ENCODE results near the gene CNTROB.
"Not testable (repeated sequence)": the region's sequence is repeated elsewhere in the genome, so short reads cannot be mapped to it uniquely, and the experiment has no call there.

The CNTROB gene

DNA sequence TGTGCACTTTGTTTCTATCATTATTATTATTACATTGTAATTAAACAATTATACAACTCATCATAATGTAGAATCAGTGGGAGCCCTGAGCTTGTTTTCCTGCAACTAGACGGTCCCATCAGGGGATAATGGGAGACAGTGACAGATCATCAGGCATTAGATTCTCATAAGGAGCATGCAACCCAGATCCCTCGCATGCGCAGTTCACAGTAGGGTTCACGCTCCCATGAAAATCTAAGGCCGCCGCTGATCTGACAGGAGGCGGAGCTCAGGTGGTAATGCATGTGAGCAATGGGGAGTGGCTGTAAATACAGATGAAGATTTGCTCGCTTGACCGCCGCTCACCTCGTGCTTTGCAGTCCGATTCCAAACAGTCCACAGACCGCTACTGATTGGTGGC lies 21.3 kb downstream of the CNTROB start:
- not testable (repeated sequence) for H3K4me3 ChIP-seq (ENCODE audit: low read depth in 1 of 2, low read length in 2 of 2); H3K4me1 ChIP-seq (ENCODE audit: control insufficient read depth in 1 of 2, insufficient read depth in 2 of 2, low read length in 2 of 2); H3K27me3 ChIP-seq (ENCODE audit: low read depth, low read length); H3K9me3 ChIP-seq (ENCODE audit: control insufficient read depth in 1 of 2, low read length in 2 of 2); H3K27ac ChIP-seq (ENCODE audit: low read length)
- peaks cover 13 to 14% of the 10 kb centered on the region in 2 donors for H3K36me3 ChIP-seq (ENCODE audit: control insufficient read depth in 1 of 2, insufficient read depth in 2 of 2, low read length in 2 of 2)

GRCh38 chr17:7955414-7956227 lies 23.6 kb downstream of the CNTROB start:
- no peaks in the 10 kb centered on the region for H3K36me3 ChIP-seq (ENCODE audit: control insufficient read depth in 1 of 2, insufficient read depth in 2 of 2, low read length in 2 of 2)
- H3K27ac ChIP-seq (ENCODE audit: low read length) = no peak overlapping the region
- no peaks in the 10 kb centered on the region for H3K27me3 ChIP-seq (ENCODE audit: low read depth, low read length)
- H3K4me3 ChIP-seq (ENCODE audit: low read depth in 1 of 2, low read length in 2 of 2) = no peak overlapping the region
- H3K4me1 ChIP-seq (ENCODE audit: control insufficient read depth in 1 of 2, insufficient read depth in 2 of 2, low read length in 2 of 2) = peaks cover 0 to 7% of the 10 kb centered on the region in 2 donors
- no peaks in the 10 kb centered on the region for H3K9me3 ChIP-seq (ENCODE audit: control insufficient read depth in 1 of 2, low read length in 2 of 2)

GRCh38 chr17:7956228-7956965 lies 24.4 kb downstream of the CNTROB start:
- H3K9me3 ChIP-seq (ENCODE audit: control insufficient read depth in 1 of 2, low read length in 2 of 2) = no peaks in the 10 kb centered on the region
- H3K27me3 ChIP-seq (ENCODE audit: low read depth, low read length) = no peaks in the 10 kb centered on the region

GRCh38 chr17:7959503-7960253 lies 27.7 kb downstream of the CNTROB start:
- H3K27ac ChIP-seq (ENCODE audit: low read length) = no peak overlapping the region
- H3K27me3 ChIP-seq (ENCODE audit: low read depth, low read length) = no peaks in the 10 kb centered on the region
- no peak overlapping the region for H3K4me3 ChIP-seq (ENCODE audit: low read depth in 1 of 2, low read length in 2 of 2)
- H3K36me3 ChIP-seq (ENCODE audit: control insufficient read depth in 1 of 2, insufficient read depth in 2 of 2, low read length in 2 of 2) = no peaks in the 10 kb centered on the region
- peaks cover 0 to 7% of the 10 kb centered on the region in 2 donors for H3K4me1 ChIP-seq (ENCODE audit: control insufficient read depth in 1 of 2, insufficient read depth in 2 of 2, low read length in 2 of 2)
- H3K9me3 ChIP-seq (ENCODE audit: control insufficient read depth in 1 of 2, low read length in 2 of 2) = no peaks in the 10 kb centered on the region

More at GRCh38 chr17:7956228-7956965, 24.4 kb downstream of the CNTROB start:
- peaks cover 0 to 7% of the 10 kb centered on the region in 2 donors for H3K4me1 ChIP-seq (ENCODE audit: control insufficient read depth in 1 of 2, insufficient read depth in 2 of 2, low read length in 2 of 2)
- no peak overlapping the region for H3K27ac ChIP-seq (ENCODE audit: low read length)
- H3K36me3 ChIP-seq (ENCODE audit: control insufficient read depth in 1 of 2, insufficient read depth in 2 of 2, low read length in 2 of 2) = no peaks in the 10 kb centered on the region
- H3K4me3 ChIP-seq (ENCODE audit: low read depth in 1 of 2, low read length in 2 of 2) = no peak overlapping the region

- Histone ChIP-seq H3K27ac (ENCODE audit: low read length) (no peak overlapping the region), H3K9me3 (ENCODE audit: control insufficient read depth in 1 of 2, low read length in 2 of 2) (no peaks in the 10 kb centered on the region), H3K27me3 (ENCODE audit: low read depth, low read length) (no peaks in the 10 kb centered on the region), H3K36me3 (ENCODE audit: control insufficient read depth in 1 of 2, insufficient read depth in 2 of 2, low read length in 2 of 2) (no peaks in the 10 kb centered on the region), H3K4me3 (ENCODE audit: low read depth in 1 of 2, low read length in 2 of 2) (no peak overlapping the region), H3K4me1 (ENCODE audit: control insufficient read depth in 1 of 2, insufficient read depth in 2 of 2, low read length in 2 of 2) (no peaks in the 10 kb centered on the region)
Measured at GRCh38 chr17:7961421-7961820, 29.4 kb downstream of the CNTROB start.

- H3K4me3 ChIP-seq (ENCODE audit: low read depth in 1 of 2, low read length in 2 of 2) = no peak overlapping the region
Measured at GRCh38 chr17:7967751-7968150, 35.7 kb downstream of the CNTROB start.

GRCh38 chr17:7969433-7969832 lies 37.4 kb downstream of the CNTROB start:
- Histone ChIP-seq H3K27ac (ENCODE audit: low read length) (no peak overlapping the region), H3K9me3 (ENCODE audit: control insufficient read depth in 1 of 2, low read length in 2 of 2) (peaks cover 0 to 4% of the 10 kb centered on the region in 2 donors), H3K4me1 (ENCODE audit: control insufficient read depth in 1 of 2, insufficient read depth in 2 of 2, low read length in 2 of 2) (no peaks in the 10 kb centered on the region), H3K27me3 (ENCODE audit: low read depth, low read length) (no peaks in the 10 kb centered on the region), H3K4me3 (ENCODE audit: low read depth in 1 of 2, low read length in 2 of 2) (no peak overlapping the region), H3K36me3 (ENCODE audit: control insufficient read depth in 1 of 2, insufficient read depth in 2 of 2, low read length in 2 of 2) (no peaks in the 10 kb centered on the region)

More at GRCh38 chr17:7967751-7968150, 35.7 kb downstream of the CNTROB start:
- no peaks in the 10 kb centered on the region for H3K27me3 ChIP-seq (ENCODE audit: low read depth, low read length)
- no peak overlapping the region for H3K27ac ChIP-seq (ENCODE audit: low read length)
- H3K36me3 ChIP-seq (ENCODE audit: control insufficient read depth in 1 of 2, insufficient read depth in 2 of 2, low read length in 2 of 2) = no peaks in the 10 kb centered on the region
- H3K9me3 ChIP-seq (ENCODE audit: control insufficient read depth in 1 of 2, low read length in 2 of 2) = no peaks in the 10 kb centered on the region
- H3K4me1 ChIP-seq (ENCODE audit: control insufficient read depth in 1 of 2, insufficient read depth in 2 of 2, low read length in 2 of 2) = no peaks in the 10 kb centered on the region

DNA sequence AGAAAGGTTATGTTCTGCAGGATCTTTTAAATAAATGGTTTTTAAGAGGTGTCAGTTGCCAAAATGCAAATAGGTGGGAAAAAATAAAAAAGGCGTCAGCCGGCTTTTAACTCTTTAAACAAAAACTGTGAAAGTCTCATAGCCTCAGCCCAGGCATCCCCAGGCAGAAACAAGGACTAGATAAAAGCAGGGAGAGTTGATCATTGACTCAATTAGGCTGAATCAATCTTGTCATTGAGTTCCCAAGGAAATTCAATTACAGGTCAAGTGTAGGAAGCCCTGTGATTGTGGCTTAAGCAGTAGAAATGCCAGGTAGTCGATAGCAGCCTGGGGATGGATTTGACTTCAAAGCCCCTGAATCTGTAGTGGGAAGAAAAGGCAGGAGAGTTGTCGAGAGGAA lies 39.6 kb downstream of the CNTROB start:
- Histone ChIP-seq H3K4me3 (ENCODE audit: low read depth in 1 of 2, low read length in 2 of 2) (no peak overlapping the region), H3K4me1 (ENCODE audit: control insufficient read depth in 1 of 2, insufficient read depth in 2 of 2, low read length in 2 of 2) (no peaks in the 10 kb centered on the region), H3K9me3 (ENCODE audit: control insufficient read depth in 1 of 2, low read length in 2 of 2) (peaks cover 9 to 10% of the 10 kb centered on the region in 2 donors), H3K36me3 (ENCODE audit: control insufficient read depth in 1 of 2, insufficient read depth in 2 of 2, low read length in 2 of 2) (no peaks in the 10 kb centered on the region), H3K27ac (ENCODE audit: low read length) (no peak overlapping the region), H3K27me3 (ENCODE audit: low read depth, low read length) (no peaks in the 10 kb centered on the region)

GRCh38 chr17:7972131-7972785 lies 40.3 kb downstream of the CNTROB start:
- Histone ChIP-seq H3K9me3 (ENCODE audit: control insufficient read depth in 1 of 2, low read length in 2 of 2) (peaks cover 9 to 10% of the 10 kb centered on the region in 2 donors), H3K27ac (ENCODE audit: low read length) (no peak overlapping the region), H3K27me3 (ENCODE audit: low read depth, low read length) (no peaks in the 10 kb centered on the region), H3K36me3 (ENCODE audit: control insufficient read depth in 1 of 2, insufficient read depth in 2 of 2, low read length in 2 of 2) (no peaks in the 10 kb centered on the region), H3K4me3 (ENCODE audit: low read depth in 1 of 2, low read length in 2 of 2) (no peak overlapping the region), H3K4me1 (ENCODE audit: control insufficient read depth in 1 of 2, insufficient read depth in 2 of 2, low read length in 2 of 2) (no peaks in the 10 kb centered on the region)

DNA sequence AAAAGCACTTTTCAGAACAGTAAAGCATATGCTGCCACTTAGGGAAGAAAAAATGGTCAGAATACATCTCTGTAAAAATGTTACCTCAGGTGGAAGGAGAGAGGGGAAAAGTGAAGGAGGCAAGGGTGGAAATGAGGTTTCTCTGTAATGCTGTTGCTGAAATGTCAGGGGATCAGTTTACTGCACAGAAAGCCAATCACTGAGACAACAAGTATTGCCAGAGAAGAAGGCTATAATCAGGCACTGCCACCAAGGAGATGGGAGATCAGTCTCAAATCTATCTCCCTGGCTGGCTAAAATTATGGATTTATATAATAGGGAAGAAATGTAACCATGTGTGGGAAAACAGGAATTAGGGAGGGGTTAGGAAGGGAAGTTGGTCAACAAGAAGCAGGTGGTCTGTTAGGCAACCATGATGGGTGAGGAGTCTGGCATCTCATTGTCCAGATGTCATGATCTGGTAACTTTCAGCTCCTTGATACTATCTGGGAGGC lies 42.7 kb downstream of the CNTROB start:
- Histone ChIP-seq H3K27ac (ENCODE audit: low read length) (no peak overlapping the region), H3K4me1 (ENCODE audit: control insufficient read depth in 1 of 2, insufficient read depth in 2 of 2, low read length in 2 of 2) (no peaks in the 10 kb centered on the region), H3K36me3 (ENCODE audit: control insufficient read depth in 1 of 2, insufficient read depth in 2 of 2, low read length in 2 of 2) (no peaks in the 10 kb centered on the region), H3K4me3 (ENCODE audit: low read depth in 1 of 2, low read length in 2 of 2) (no peak overlapping the region), H3K9me3 (ENCODE audit: control insufficient read depth in 1 of 2, low read length in 2 of 2) (peaks cover 9 to 10% of the 10 kb centered on the region in 2 donors), H3K27me3 (ENCODE audit: low read depth, low read length) (no peaks in the 10 kb centered on the region)

Data from muscle layer of duodenum (tissue), 2 donors.